Epithelial cell of esophagus (primary cell): ENCODE measurements around the gene C1orf35.

ENCODE experiments used
- DNase-seq: peaks from one replicate; pipeline ENCODE4 v3.0.0; 2010; ENCODE audit warnings: low read depth
- H3K4me3 ChIP-seq: 2 replicates; pipeline ENCODE4 v1.5.1; 2011; ENCODE audit warnings: mild to moderate bottlenecking, low read length, control low read depth
- CTCF ChIP-seq: IDR thresholded peaks from 2 replicates; pipeline ENCODE4 v1.5.1; 2011; ENCODE audit warnings: low read depth, mild to moderate bottlenecking, low read length, control low read depth, inconsistent platforms; ENCODE audit not compliant: insufficient read depth; ENCODE audit errors: missing control alignments

The C1orf35 gene

GRCh38 chr1:228102791-228103620 lies at the start of gene C1orf35:
C1orf35 (minus strand) TSS chr1:228103325; CDS start chr1:228103227, 98 bp downstream.
- DNase-seq = peak; percentile 93
- peak within 1 kb of the TSS; percentile 76 for H3K4me3 ChIP-seq
- TF ChIP-seq CTCF = no peak

GRCh38 chr1:228152918-228153258 lies 49.8 kb upstream of the C1orf35 start:
- no peak for DNase-seq
- TF ChIP-seq CTCF = no peak
- no peak overlapping the region for H3K4me3 ChIP-seq

- H3K4me3 ChIP-seq = no peak overlapping the region
- TF ChIP-seq CTCF = no peak
- no peak for DNase-seq
Measured at GRCh38 chr1:228152097-228152917, 49.2 kb upstream of the C1orf35 start.

- TF ChIP-seq CTCF = no peak
- H3K4me3 ChIP-seq = no peak overlapping the region
- no peak for DNase-seq
Measured at GRCh38 chr1:228151180-228151925, 48.2 kb upstream of the C1orf35 start.

- TF ChIP-seq CTCF = no peak
- no peak for DNase-seq
- no peak overlapping the region for H3K4me3 ChIP-seq
Measured at GRCh38 chr1:228150461-228151179, 47.5 kb upstream of the C1orf35 start.

GRCh38 chr1:228150120-228150460 lies 47.0 kb upstream of the C1orf35 start:
- DNase-seq = no peak
- TF ChIP-seq CTCF = no peak
- H3K4me3 ChIP-seq = no peak overlapping the region
